Stimulated activated CD4-positive, alpha-beta T cell treated with anti-CD3 and anti-CD28 coated beads, Interleukin-4, amount 100 ng/mL, for 1 hour (primary cell): ENCODE data around the gene CSRP2.

ENCODE experiments used
- DNase-seq: peaks from one replicate; pipeline ENCODE4 v3.0.0-alpha.2; 2020

Gene CSRP2

GRCh38 chr12:76859611-76860010 lies 19.2 kb downstream of the CSRP2 start:
- DNase-seq = no peak

GRCh38 chr12:76856018-76856644 lies 22.7 kb downstream of the CSRP2 start:
- no peak for DNase-seq

- no peak for DNase-seq
These were observed 23.5 kb downstream of the CSRP2 start for GRCh38 chr12:76855271-76855670.

- no peak for DNase-seq
These were observed 26.7 kb downstream of the CSRP2 start for GRCh38 chr12:76852106-76852505.

GRCh38 chr12:76848132-76848531 lies 30.7 kb downstream of the CSRP2 start:
- DNase-seq = no peak

- DNase-seq = no peak
These were observed 31.6 kb downstream of the CSRP2 start for GRCh38 chr12:76847260-76847659.

GRCh38 chr12:76836633-76837032 lies 42.2 kb downstream of the CSRP2 start:
- no peak for DNase-seq

GRCh38 chr12:76830436-76830835 lies 48.4 kb downstream of the CSRP2 start:
- DNase-seq = no peak

GRCh38 chr12:76820888-76821482 lies 57.8 kb downstream of the CSRP2 start:
- no peak for DNase-seq

GRCh38 chr12:76813972-76814371 lies 64.8 kb downstream of the CSRP2 start:
- no peak for DNase-seq

- no peak for DNase-seq
These were observed 65.6 kb downstream of the CSRP2 start for GRCh38 chr12:76813265-76813664.

- no peak for DNase-seq
These were observed 66.8 kb downstream of the CSRP2 start for GRCh38 chr12:76811976-76812375.

GRCh38 chr12:76810671-76811419 lies 68.0 kb downstream of the CSRP2 start:
- DNase-seq = no peak
